HEK293 (cell line): ENCODE results near the gene ADAMTS16.

ENCODE experiments used
- EGR2 ChIP-seq: fragments of 450-650 bp; formaldehyde crosslinking; IDR thresholded peaks from 2 replicates; pipeline ENCODE4 v1.5.1; 2016; ENCODE audit warnings: low read depth, missing biosample characterization, missing genetic modification characterization
- GLI2 ChIP-seq: fragments of 450-650 bp; formaldehyde crosslinking; IDR thresholded peaks from 2 replicates; pipeline ENCODE4; 2017; ENCODE audit warnings: missing biosample characterization, missing genetic modification characterization, low read depth, borderline replicate concordance
- GLIS2 ChIP-seq: fragments of 450-650 bp; formaldehyde crosslinking; IDR thresholded peaks from 2 replicates; pipeline ENCODE4 v1.5.1; 2016; ENCODE audit warnings: missing biosample characterization, missing genetic modification characterization
- KLF1 ChIP-seq: fragments of 450-650 bp; formaldehyde crosslinking; IDR thresholded peaks from 2 replicates; pipeline ENCODE4 v1.5.1; 2016; ENCODE audit warnings: missing biosample characterization, missing genetic modification characterization
- KLF7 ChIP-seq: fragments of 450-650 bp; formaldehyde crosslinking; IDR thresholded peaks from 2 replicates; pipeline ENCODE4 v1.5.1; 2016; ENCODE audit warnings: missing biosample characterization, missing genetic modification characterization, borderline replicate concordance
- MZF1 ChIP-seq: fragments of 450-650 bp; formaldehyde crosslinking; IDR thresholded peaks from 2 replicates; pipeline ENCODE4 v1.5.1; 2017; ENCODE audit warnings: missing biosample characterization, missing genetic modification characterization, borderline replicate concordance
- OSR2 ChIP-seq: fragments of 450-650 bp; formaldehyde crosslinking; IDR thresholded peaks from 2 replicates; pipeline ENCODE4 v1.5.1; 2016; ENCODE audit warnings: missing biosample characterization, missing genetic modification characterization
- OVOL3 ChIP-seq: fragments of 450-650 bp; formaldehyde crosslinking; IDR thresholded peaks from 2 replicates; pipeline ENCODE4 v1.5.1; 2016; ENCODE audit warnings: missing biosample characterization, missing genetic modification characterization
- SP2 ChIP-seq: fragments of 450-650 bp; formaldehyde crosslinking; IDR thresholded peaks from 2 replicates; pipeline ENCODE4 v1.5.1; 2016; ENCODE audit warnings: missing biosample characterization, missing genetic modification characterization
- SP3 ChIP-seq: fragments of 450-650 bp; formaldehyde crosslinking; IDR thresholded peaks from 2 replicates; pipeline ENCODE4 v1.5.1; 2016; ENCODE audit warnings: missing biosample characterization, missing genetic modification characterization
- ZBTB17 ChIP-seq: fragments of 450-650 bp; formaldehyde crosslinking; IDR thresholded peaks from 2 replicates; pipeline ENCODE4 v1.5.1; 2016; ENCODE audit warnings: missing biosample characterization, missing genetic modification characterization
- ZBTB8A ChIP-seq: fragments of 450-650 bp; formaldehyde crosslinking; IDR thresholded peaks from 2 replicates; pipeline ENCODE4 v1.5.1; 2016; ENCODE audit warnings: missing biosample characterization, missing genetic modification characterization
- ZEB2 ChIP-seq: fragments of 450-650 bp; formaldehyde crosslinking; IDR thresholded peaks from 2 replicates; pipeline ENCODE4 v1.5.1; 2016; ENCODE audit warnings: missing biosample characterization, missing genetic modification characterization
- ZNF10 ChIP-seq: fragments of 450-650 bp; formaldehyde crosslinking; IDR thresholded peaks from 2 replicates; pipeline ENCODE4 v1.5.1; 2017; ENCODE audit warnings: missing biosample characterization, missing genetic modification characterization
- ZNF16 ChIP-seq: fragments of 450-650 bp; formaldehyde crosslinking; IDR thresholded peaks from 2 replicates; pipeline ENCODE4 v1.5.1; 2016; ENCODE audit warnings: low read depth, missing biosample characterization, missing genetic modification characterization
- ZNF292 ChIP-seq: fragments of 450-650 bp; formaldehyde crosslinking; IDR thresholded peaks from 2 replicates; pipeline ENCODE4 v1.5.1; 2016; ENCODE audit warnings: low read depth, missing biosample characterization, missing genetic modification characterization, borderline replicate concordance
- ZNF324 ChIP-seq: fragments of 450-650 bp; formaldehyde crosslinking; IDR thresholded peaks from 2 replicates; pipeline ENCODE4 v1.5.1; 2016; ENCODE audit warnings: missing biosample characterization, missing genetic modification characterization
- ZNF529 ChIP-seq: fragments of 450-650 bp; formaldehyde crosslinking; IDR thresholded peaks from 2 replicates; pipeline ENCODE4 v1.5.1; 2017; ENCODE audit warnings: missing genetic modification characterization, missing biosample characterization; ENCODE audit not compliant: insufficient replicate concordance
- ZNF610 ChIP-seq: fragments of 450-650 bp; formaldehyde crosslinking; IDR thresholded peaks from 2 replicates; pipeline ENCODE4 v1.5.1; 2016; ENCODE audit warnings: missing biosample characterization, missing genetic modification characterization, borderline replicate concordance
- ZNF76 ChIP-seq: fragments of 450-650 bp; formaldehyde crosslinking; IDR thresholded peaks from 2 replicates; pipeline ENCODE4; 2016; ENCODE audit warnings: low read depth, missing biosample characterization, missing genetic modification characterization, borderline replicate concordance
- TF ChIP-seq, protein P1 (sequence below): fragments of 450-650 bp; formaldehyde crosslinking; IDR thresholded peaks from 2 replicates; pipeline ENCODE4 v1.5.1; 2016; ENCODE audit warnings: missing biosample characterization, missing genetic modification characterization
- TF ChIP-seq, protein P2 (sequence below): fragments of 450-650 bp; formaldehyde crosslinking; IDR thresholded peaks from 2 replicates; pipeline ENCODE4; 2016; ENCODE audit warnings: missing biosample characterization, missing genetic modification characterization
- TF ChIP-seq, protein P3 (sequence below): fragments of 450-650 bp; formaldehyde crosslinking; IDR thresholded peaks from 2 replicates; pipeline ENCODE4 v1.5.1; 2016; ENCODE audit warnings: missing biosample characterization, missing genetic modification characterization
- TF ChIP-seq, protein P4 (sequence below): fragments of 450-650 bp; formaldehyde crosslinking; optimal IDR thresholded peaks from 2 replicates; pipeline ENCODE3; 2016; ENCODE audit warnings: missing biosample characterization, mild to moderate bottlenecking, missing genetic modification characterization
- TF ChIP-seq, protein P5 (sequence below): fragments of 450-650 bp; IDR thresholded peaks from 2 replicates; pipeline ENCODE4 v1.5.1; 2018; ENCODE audit warnings: missing biosample characterization, missing genetic modification characterization
- TF ChIP-seq, protein P6 (sequence below): fragments of 450-650 bp; formaldehyde crosslinking; IDR thresholded peaks from 2 replicates; pipeline ENCODE4 v1.5.1; 2016; ENCODE audit warnings: missing biosample characterization, missing genetic modification characterization
- TF ChIP-seq, protein P7 (sequence below): fragments of 450-650 bp; formaldehyde crosslinking; IDR thresholded peaks from 2 replicates; pipeline ENCODE4 v1.5.1; 2016; ENCODE audit warnings: missing biosample characterization, missing genetic modification characterization

ADAMTS16 gene

DNA sequence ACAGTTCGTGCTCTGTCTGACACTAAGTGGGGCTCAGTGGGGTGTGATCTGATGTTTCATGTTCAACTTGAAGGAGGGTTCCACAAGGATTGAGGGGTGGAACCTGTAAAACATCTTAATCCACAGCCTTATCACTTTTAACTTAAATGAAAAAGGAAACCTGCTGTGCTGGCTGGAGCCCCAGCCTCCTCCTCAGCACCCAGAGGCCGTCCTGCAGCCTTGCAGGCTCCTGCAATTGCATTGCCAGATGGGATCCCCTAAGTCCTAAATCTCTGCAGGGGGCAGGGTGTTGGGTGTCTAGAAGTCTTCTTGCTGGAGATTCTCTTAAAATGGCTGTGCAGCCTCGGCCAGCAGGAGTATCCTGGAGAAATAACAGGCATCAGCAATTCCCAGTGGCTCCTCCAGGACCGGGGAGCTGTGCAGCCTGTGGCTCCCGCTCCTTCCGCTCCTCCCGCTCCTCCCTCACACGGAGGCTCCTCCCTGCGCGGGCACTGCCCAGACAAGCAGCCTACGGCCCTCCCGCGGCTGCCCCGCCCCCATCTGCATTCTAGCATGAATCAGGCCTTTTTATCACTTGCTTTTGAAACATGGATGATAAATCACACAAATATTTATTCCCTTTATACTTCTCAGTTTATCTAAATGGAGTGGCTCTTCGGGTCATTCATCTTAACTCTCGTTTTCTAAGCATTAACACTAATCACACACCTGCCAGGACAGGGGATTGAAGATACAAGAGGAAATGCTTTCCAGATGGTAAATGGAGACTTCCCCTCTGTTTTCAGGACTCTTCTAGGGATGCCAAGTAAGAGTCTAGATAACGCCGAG lies 131.0 kb downstream of the ADAMTS16 start (continued):
- TF ChIP-seq GLIS2 (tag by site-specific recombination) (peak; percentile 59), EGR2 (tag by site-specific recombination) (peak; percentile 78), SP2 (tag by site-specific recombination) (peak; percentile 61), ZNF529 (tag by site-specific recombination) (peak; percentile 9), ZNF292 (tag by site-specific recombination) (no peak), ZBTB17 (tag by site-specific recombination) (peak; percentile 97), ZNF10 (tag by site-specific recombination) (no peak), KLF7 (tag by site-specific recombination) (no peak), SP3 (peak; percentile 80), ZNF324 (no peak), ZNF610 (peak; percentile 87), MZF1 (tag by site-specific recombination) (0 out of 2 replicates have a peak, but pooled peaks have one; percentile 21), OSR2 (peak; percentile 82), ZNF16 (tag by site-specific recombination) (no peak; the same call in 1 of the 2 replicates), OVOL3 (tag by site-specific recombination) (no peak), KLF1 (peak; percentile 37; the same call in 1 of the 2 replicates), ZBTB8A (tag by site-specific recombination) (0 out of 2 replicates have a peak, but pooled peaks have one; percentile 52), ZNF76 (tag by site-specific recombination) (no peak), GLI2 (tag by site-specific recombination) (no peak), ZEB2 (tag by site-specific recombination) (peak; percentile 88; the same call in 1 of the 2 replicates)
- TF ChIP-seq, protein P1, sequence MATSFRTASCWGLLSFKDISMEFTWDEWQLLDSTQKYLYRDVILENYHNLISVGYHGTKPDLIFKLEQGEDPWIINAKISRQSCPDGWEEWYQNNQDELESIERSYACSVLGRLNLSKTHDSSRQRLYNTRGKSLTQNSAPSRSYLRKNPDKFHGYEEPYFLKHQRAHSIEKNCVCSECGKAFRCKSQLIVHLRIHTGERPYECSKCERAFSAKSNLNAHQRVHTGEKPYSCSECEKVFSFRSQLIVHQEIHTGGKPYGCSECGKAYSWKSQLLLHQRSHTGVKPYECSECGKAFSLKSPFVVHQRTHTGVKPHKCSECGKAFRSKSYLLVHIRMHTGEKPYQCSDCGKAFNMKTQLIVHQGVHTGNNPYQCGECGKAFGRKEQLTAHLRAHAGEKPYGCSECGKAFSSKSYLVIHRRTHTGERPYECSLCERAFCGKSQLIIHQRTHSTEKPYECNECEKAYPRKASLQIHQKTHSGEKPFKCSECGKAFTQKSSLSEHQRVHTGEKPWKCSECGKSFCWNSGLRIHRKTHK (tag by site-specific recombination): no peak
- TF ChIP-seq, protein P2, sequence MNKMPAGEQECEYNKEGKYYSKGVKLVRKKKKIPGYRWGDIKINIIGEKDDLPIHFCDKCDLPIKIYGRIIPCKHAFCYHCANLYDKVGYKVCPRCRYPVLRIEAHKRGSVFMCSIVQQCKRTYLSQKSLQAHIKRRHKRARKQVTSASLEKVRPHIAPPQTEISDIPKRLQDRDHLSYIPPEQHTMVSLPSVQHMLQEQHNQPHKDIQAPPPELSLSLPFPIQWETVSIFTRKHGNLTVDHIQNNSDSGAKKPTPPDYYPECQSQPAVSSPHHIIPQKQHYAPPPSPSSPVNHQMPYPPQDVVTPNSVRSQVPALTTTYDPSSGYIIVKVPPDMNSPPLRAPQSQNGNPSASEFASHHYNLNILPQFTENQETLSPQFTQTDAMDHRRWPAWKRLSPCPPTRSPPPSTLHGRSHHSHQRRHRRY (tag by site-specific recombination): no peak
- TF ChIP-seq, protein P3, sequence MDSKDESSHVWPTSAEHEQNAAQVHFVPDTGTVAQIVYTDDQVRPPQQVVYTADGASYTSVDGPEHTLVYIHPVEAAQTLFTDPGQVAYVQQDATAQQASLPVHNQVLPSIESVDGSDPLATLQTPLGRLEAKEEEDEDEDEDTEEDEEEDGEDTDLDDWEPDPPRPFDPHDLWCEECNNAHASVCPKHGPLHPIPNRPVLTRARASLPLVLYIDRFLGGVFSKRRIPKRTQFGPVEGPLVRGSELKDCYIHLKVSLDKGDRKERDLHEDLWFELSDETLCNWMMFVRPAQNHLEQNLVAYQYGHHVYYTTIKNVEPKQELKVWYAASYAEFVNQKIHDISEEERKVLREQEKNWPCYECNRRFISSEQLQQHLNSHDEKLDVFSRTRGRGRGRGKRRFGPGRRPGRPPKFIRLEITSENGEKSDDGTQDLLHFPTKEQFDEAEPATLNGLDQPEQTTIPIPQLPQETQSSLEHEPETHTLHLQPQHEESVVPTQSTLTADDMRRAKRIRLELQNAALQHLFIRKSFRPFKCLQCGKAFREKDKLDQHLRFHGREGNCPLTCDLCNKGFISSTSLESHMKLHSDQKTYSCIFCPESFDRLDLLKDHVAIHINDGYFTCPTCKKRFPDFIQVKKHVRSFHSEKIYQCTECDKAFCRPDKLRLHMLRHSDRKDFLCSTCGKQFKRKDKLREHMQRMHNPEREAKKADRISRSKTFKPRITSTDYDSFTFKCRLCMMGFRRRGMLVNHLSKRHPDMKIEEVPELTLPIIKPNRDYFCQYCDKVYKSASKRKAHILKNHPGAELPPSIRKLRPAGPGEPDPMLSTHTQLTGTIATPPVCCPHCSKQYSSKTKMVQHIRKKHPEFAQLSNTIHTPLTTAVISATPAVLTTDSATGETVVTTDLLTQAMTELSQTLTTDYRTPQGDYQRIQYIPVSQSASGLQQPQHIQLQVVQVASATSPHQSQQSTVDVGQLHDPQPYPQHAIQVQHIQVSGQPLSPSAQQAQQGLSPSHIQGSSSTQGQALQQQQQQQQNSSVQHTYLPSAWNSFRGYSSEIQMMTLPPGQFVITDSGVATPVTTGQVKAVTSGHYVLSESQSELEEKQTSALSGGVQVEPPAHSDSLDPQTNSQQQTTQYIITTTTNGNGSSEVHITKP (tag by site-specific recombination): peak; percentile 72
- TF ChIP-seq, protein P4, sequence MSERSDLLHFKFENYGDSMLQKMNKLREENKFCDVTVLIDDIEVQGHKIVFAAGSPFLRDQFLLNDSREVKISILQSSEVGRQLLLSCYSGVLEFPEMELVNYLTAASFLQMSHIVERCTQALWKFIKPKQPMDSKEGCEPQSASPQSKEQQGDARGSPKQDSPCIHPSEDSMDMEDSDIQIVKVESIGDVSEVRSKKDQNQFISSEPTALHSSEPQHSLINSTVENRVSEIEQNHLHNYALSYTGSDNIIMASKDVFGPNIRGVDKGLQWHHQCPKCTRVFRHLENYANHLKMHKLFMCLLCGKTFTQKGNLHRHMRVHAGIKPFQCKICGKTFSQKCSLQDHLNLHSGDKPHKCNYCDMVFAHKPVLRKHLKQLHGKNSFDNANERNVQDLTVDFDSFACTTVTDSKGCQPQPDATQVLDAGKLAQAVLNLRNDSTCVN (tag by site-specific recombination): peak; percentile 60
- TF ChIP-seq, protein P5, sequence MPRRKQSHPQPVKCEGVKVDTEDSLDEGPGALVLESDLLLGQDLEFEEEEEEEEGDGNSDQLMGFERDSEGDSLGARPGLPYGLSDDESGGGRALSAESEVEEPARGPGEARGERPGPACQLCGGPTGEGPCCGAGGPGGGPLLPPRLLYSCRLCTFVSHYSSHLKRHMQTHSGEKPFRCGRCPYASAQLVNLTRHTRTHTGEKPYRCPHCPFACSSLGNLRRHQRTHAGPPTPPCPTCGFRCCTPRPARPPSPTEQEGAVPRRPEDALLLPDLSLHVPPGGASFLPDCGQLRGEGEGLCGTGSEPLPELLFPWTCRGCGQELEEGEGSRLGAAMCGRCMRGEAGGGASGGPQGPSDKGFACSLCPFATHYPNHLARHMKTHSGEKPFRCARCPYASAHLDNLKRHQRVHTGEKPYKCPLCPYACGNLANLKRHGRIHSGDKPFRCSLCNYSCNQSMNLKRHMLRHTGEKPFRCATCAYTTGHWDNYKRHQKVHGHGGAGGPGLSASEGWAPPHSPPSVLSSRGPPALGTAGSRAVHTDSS (tag by site-specific recombination): no peak; the same call in 1 of the 2 replicates
- TF ChIP-seq, protein P6, sequence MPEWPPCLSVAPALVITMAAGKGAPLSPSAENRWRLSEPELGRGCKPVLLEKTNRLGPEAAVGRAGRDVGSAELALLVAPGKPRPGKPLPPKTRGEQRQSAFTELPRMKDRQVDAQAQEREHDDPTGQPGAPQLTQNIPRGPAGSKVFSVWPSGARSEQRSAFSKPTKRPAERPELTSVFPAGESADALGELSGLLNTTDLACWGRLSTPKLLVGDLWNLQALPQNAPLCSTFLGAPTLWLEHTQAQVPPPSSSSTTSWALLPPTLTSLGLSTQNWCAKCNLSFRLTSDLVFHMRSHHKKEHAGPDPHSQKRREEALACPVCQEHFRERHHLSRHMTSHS: no peak
- TF ChIP-seq, protein P7, sequence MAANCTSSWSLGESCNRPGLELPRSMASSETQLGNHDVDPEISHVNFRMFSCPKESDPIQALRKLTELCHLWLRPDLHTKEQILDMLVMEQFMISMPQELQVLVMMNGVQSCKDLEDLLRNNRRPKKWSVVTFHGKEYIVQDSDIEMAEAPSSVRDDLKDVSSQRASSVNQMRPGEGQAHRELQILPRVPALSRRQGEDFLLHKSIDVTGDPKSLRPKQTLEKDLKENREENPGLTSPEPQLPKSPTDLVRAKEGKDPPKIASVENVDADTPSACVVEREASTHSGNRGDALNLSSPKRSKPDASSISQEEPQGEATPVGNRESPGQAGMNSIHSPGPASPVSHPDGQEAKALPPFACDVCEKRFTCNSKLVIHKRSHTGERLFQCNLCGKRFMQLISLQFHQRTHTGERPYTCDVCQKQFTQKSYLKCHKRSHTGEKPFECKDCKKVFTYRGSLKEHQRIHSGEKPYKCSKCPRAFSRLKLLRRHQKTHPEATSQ: 0 out of 2 replicates have a peak, but pooled peaks have one; percentile 56
